ENCODE data around the gene SLC26A11.

The SLC26A11 gene

GRCh38 chr17:80209765-80210164, 10.5 kb upstream of the SLC26A11 start:
- DNase-seq (ENCODE audit: low spot score) = no peak
- TF ChIP-seq CTCF (IDR thresholded peaks at IDR 0.05; ENCODE audit: extremely low read depth, insufficient read depth, missing control alignments) = no peak
- in situ Hi-C loops (cut with MboI; ENCODE audit: low pct_unique_long_range_greater_than_20kb, low sequenced_read_pairs, unreplicated experiment) = no loop called here

GRCh38 chr17:80210348-80211108, 9.7 kb upstream of the SLC26A11 start:
- DNase-seq (ENCODE audit: low spot score) = no peak
- in situ Hi-C loops (cut with MboI; ENCODE audit: low pct_unique_long_range_greater_than_20kb, low sequenced_read_pairs, unreplicated experiment) = no loop called here
- no peak for TF ChIP-seq CTCF (IDR thresholded peaks at IDR 0.05; ENCODE audit: extremely low read depth, insufficient read depth, missing control alignments)

- DNase-seq (ENCODE audit: low spot score) = no peak
- in situ Hi-C loops (cut with MboI; ENCODE audit: low pct_unique_long_range_greater_than_20kb, low sequenced_read_pairs, unreplicated experiment) = no loop called here
- TF ChIP-seq CTCF (IDR thresholded peaks at IDR 0.05; ENCODE audit: extremely low read depth, insufficient read depth, missing control alignments) = no peak
Observed at GRCh38 chr17:80212109-80212508, 8.1 kb upstream of the SLC26A11 start.

GRCh38 chr17:80212511-80212910, 7.7 kb upstream of the SLC26A11 start:
- in situ Hi-C loops (cut with MboI; ENCODE audit: low pct_unique_long_range_greater_than_20kb, low sequenced_read_pairs, unreplicated experiment) = no loop called here
- no peak for DNase-seq (ENCODE audit: low spot score)
- no peak for TF ChIP-seq CTCF (IDR thresholded peaks at IDR 0.05; ENCODE audit: extremely low read depth, insufficient read depth, missing control alignments)

GRCh38 chr17:80212962-80213642, 7.1 kb upstream of the SLC26A11 start:
- TF ChIP-seq CTCF (IDR thresholded peaks at IDR 0.05; ENCODE audit: extremely low read depth, insufficient read depth, missing control alignments) = no peak
- in situ Hi-C loops (cut with MboI; ENCODE audit: low pct_unique_long_range_greater_than_20kb, low sequenced_read_pairs, unreplicated experiment) = no loop called here
- no peak for DNase-seq (ENCODE audit: low spot score)

- TF ChIP-seq CTCF (IDR thresholded peaks at IDR 0.05; ENCODE audit: extremely low read depth, insufficient read depth, missing control alignments) = no peak
- in situ Hi-C loops (cut with MboI; ENCODE audit: low pct_unique_long_range_greater_than_20kb, low sequenced_read_pairs, unreplicated experiment) = no loop called here
Observed at GRCh38 chr17:80213643-80213975, 6.6 kb upstream of the SLC26A11 start.

More at GRCh38 chr17:80213643-80213975, 6.6 kb upstream of the SLC26A11 start:
- DNase-seq (ENCODE audit: low spot score) = no peak
